LNCaP clone FGC (cell line): ENCODE results near the gene AP4M1.
A peak's percentile ranks its signal among the peaks of the same experiment; 100 is the strongest.

Experiments used
- DNase-seq: peaks from one replicate; pipeline ENCODE4 v3.0.0-alpha.2; 2011; ENCODE audit warnings: low read depth
- H3K4me3 ChIP-seq: 2 replicates; pipeline ENCODE4 v1.5.1; 2011; ENCODE audit warnings: mild to moderate bottlenecking, low read depth, low read length, control low read depth
- CTCF ChIP-seq: IDR thresholded peaks from 2 replicates; pipeline ENCODE4 v1.5.1; 2012; ENCODE audit warnings: mild to moderate bottlenecking; ENCODE audit not compliant: control insufficient read depth, insufficient read depth; ENCODE audit errors: extremely low read depth

The AP4M1 gene

DNA sequence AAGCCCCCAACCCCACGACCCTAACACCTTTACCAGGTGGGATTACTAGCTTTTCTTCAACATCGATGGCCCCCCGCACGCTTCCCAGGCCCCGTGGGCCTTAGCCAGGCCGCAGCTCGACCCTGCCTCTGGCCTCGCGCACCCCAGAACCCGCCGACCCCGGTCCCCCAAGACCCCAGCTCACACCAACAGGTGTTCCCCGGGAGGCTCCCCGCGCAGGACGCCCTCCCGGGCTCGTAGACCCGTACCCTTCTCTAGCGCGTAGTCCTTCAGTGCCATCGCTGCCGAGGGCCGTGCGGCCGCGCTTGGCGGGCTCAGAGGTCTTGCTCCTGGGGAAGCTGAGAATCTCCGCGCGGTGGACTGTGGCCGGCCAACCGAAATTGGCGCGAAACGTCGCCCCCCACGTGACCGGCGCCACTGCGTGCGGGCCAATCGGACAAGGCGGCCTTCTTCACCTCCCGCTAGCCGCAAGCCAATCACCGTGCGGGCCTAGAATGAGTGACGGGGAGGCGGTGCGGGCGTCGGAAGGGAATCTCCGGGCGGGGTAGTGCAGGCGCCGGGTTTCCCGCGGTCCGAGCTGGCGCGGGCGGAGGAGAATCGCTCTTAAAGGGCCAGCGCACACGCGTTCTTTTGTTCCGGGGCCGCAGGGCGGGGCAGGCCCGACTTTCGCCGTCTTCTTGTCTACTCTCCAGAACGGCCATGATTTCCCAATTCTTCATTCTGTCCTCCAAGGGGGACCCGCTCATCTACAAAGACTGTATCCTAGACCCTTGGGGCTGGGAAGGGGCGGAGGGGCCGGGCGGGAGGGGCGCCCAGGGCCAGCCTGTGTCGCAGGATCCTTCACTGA is at the start of gene AP4M1, which contains the start of gene MCM7:
Gene AP4M1 (plus strand): TSS at position 628 of the 847 bp plus-strand sequence. CDS start 72 bp downstream, at position 700.
Gene MCM7 (minus strand): TSS at position 382 of the 847 bp plus-strand sequence. CDS start 103 bp downstream, at position 279.
- H3K4me3 ChIP-seq: peak within 1 kb of the TSS; percentile 64
- TF ChIP-seq CTCF: no peak
- DNase-seq: peak; percentile 96

- peak; percentile 59 for DNase-seq
- TF ChIP-seq CTCF: peak; percentile 43
- no peak overlapping the region for H3K4me3 ChIP-seq
Observed at GRCh38 chr7:100053215-100053614, 48.2 kb upstream of the AP4M1 start.

DNA sequence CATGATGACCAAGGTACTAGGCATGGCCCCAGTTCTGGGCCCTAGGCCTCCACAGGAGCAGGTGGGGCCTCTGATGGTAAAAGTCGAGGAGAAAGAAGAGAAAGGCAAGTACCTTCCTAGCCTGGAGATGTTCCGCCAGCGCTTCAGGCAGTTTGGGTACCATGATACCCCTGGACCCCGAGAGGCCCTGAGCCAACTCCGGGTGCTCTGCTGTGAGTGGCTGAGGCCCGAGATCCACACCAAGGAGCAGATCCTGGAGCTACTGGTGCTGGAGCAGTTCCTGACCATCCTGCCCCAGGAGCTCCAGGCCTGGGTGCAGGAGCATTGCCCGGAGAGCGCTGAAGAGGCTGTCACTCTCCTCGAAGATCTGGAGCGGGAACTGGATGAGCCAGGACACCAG is 44.4 kb upstream of the AP4M1 start:
- H3K4me3 ChIP-seq: no peak overlapping the region
- DNase-seq: no peak
- TF ChIP-seq CTCF: no peak

DNA sequence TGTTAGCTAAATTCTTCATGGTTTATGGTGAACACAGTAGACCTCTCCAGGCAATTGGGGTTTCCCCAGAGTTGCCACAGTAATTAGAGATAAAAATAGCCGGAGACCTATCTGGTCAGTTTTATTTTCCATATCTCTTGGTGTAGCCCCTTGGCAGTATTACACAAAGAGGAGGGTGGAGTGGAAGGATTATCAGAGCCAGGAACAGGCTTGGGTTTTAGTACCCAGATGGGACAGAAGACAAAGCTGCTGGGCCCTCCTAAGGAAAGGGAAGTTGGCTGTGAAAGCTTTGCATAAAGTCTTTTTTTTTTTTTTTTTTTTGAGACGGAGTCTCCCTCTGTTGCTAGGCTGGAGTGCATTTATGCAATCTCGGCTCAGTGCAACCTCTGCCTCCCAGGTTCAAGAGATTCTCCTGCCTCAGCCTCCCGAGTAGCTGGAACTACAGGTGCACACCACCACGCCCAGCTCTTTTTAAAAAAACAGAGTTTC is 42.1 kb upstream of the AP4M1 start:
- no peak for TF ChIP-seq CTCF
- no peak overlapping the region for H3K4me3 ChIP-seq
- no peak for DNase-seq

DNA sequence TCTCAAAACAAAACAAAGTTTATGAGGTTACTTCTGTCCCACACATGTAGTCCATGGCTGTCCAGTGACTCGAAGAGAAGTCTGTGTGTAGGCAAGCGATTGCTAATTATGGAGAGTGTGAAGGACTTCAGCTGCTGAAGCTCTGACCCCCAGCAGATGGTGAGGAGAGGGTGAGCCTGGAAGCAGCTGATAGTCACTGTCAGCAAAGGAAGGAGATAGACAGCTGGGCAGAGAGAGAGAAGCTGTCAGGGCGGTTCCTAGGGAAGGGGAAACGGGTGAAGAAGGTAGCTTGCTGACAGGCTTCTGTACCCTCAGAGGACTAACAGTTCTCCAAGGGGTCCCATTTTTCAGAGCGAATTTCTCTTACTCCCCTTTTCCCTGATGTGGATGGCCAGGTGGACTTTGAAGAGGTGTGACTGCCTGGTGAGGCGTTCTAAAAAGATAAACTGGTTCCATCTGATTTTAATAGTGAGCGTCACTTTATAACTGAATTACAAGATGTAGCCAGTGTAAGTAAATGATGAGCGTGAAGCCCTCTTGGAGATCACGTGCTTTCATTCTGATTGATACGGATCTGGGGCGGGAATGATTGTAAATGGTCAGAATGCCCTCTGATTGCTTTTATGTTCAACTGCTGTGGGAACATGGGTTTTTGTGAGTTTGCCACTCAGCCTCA is 39.8 kb upstream of the AP4M1 start:
- no peak for TF ChIP-seq CTCF
- no peak for DNase-seq

GRCh38 chr7:100063376-100063775 is 38.1 kb upstream of the AP4M1 start:
- no peak overlapping the region for H3K4me3 ChIP-seq
- no peak for DNase-seq
- no peak for TF ChIP-seq CTCF

More for the DNA sequence above, 39.8 kb upstream of the AP4M1 start:
- H3K4me3 ChIP-seq: no peak overlapping the region
